ENCODE data around the gene B3GALT6.

Gene B3GALT6

GRCh38 chr1:1232796-1233566, 944 bp downstream of the B3GALT6 start:
- no peak for DNase-seq

- DNase-seq: no peak
Observed at GRCh38 chr1:1233567-1233892, 1.5 kb downstream of the B3GALT6 start.

GRCh38 chr1:1234180-1234808, 2.3 kb downstream of the B3GALT6 start:
- DNase-seq: no peak

- DNase-seq: no peak
Observed at GRCh38 chr1:1235016-1235744, 3.1 kb downstream of the B3GALT6 start.

GRCh38 chr1:1236176-1236763, 4.2 kb downstream of the B3GALT6 start:
- no peak for DNase-seq

GRCh38 chr1:1236945-1237873, 5.2 kb downstream of the B3GALT6 start:
- no peak for DNase-seq

GRCh38 chr1:1237874-1238701, 6.1 kb downstream of the B3GALT6 start:
- no peak for DNase-seq

- no peak for DNase-seq
Observed at GRCh38 chr1:1238702-1239178, 6.7 kb downstream of the B3GALT6 start.

- DNase-seq: no peak
Observed at GRCh38 chr1:1239227-1239613, 7.2 kb downstream of the B3GALT6 start.

GRCh38 chr1:1239614-1240347, 7.7 kb downstream of the B3GALT6 start:
- no peak for DNase-seq

- no peak for DNase-seq
Observed at GRCh38 chr1:1240348-1240732, 8.3 kb downstream of the B3GALT6 start.

- DNase-seq: no peak
Observed at GRCh38 chr1:1240822-1241587, 9.0 kb downstream of the B3GALT6 start.

GRCh38 chr1:1241588-1242219, 9.7 kb downstream of the B3GALT6 start:
- no peak for DNase-seq

GRCh38 chr1:1242461-1243265, 10.6 kb downstream of the B3GALT6 start:
- DNase-seq: no peak

- DNase-seq: no peak
Observed at GRCh38 chr1:1243266-1243660, 11.2 kb downstream of the B3GALT6 start.

GRCh38 chr1:1243807-1244191, 11.8 kb downstream of the B3GALT6 start:
- no peak for DNase-seq

GRCh38 chr1:1244192-1244811, 12.3 kb downstream of the B3GALT6 start:
- DNase-seq: no peak

GRCh38 chr1:1245178-1245816, 13.3 kb downstream of the B3GALT6 start:
- DNase-seq: no peak

Measured in NCI-H1048 (cell line).